Measurements from ENCODE around the gene FNDC4.

DNA sequence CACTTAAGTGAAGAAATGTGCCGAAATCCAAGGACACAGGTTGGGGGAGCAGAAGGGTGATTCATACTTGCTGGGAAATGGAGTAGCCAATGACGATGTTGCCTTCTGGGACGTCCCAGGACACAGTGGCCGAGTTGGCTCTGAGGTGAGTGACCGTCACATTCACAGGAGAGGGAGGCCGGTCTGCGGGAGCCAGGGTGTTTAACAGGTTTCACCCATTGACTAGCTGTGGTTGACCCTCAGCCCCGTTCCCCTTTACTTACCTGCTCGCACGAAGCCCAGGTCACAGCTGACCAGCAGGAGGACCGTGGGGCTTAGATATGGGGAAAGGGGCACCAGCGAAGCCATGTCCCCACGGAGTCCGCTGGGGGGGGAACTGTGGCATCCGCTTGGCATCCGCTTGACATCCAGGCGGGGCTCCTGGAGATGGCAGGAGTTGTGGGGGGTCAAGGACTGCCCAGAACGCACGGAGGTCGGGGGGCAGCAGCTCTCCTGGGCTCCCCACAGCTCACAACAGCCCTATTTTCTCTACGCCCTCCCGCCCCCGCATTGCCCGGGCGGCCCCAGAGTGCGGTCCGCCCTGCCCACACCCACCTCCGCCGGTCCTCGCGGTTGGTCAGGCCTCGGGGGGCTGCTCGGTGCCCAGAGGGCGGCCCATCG is 586 bp downstream of the FNDC4 start:
- TF ChIP-seq, protein P1, sequence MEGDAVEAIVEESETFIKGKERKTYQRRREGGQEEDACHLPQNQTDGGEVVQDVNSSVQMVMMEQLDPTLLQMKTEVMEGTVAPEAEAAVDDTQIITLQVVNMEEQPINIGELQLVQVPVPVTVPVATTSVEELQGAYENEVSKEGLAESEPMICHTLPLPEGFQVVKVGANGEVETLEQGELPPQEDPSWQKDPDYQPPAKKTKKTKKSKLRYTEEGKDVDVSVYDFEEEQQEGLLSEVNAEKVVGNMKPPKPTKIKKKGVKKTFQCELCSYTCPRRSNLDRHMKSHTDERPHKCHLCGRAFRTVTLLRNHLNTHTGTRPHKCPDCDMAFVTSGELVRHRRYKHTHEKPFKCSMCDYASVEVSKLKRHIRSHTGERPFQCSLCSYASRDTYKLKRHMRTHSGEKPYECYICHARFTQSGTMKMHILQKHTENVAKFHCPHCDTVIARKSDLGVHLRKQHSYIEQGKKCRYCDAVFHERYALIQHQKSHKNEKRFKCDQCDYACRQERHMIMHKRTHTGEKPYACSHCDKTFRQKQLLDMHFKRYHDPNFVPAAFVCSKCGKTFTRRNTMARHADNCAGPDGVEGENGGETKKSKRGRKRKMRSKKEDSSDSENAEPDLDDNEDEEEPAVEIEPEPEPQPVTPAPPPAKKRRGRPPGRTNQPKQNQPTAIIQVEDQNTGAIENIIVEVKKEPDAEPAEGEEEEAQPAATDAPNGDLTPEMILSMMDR (IDR thresholded peaks at IDR 0.05; ENCODE audit: insufficient read depth, low read length), result no peak
- TF ChIP-seq, protein P2, sequence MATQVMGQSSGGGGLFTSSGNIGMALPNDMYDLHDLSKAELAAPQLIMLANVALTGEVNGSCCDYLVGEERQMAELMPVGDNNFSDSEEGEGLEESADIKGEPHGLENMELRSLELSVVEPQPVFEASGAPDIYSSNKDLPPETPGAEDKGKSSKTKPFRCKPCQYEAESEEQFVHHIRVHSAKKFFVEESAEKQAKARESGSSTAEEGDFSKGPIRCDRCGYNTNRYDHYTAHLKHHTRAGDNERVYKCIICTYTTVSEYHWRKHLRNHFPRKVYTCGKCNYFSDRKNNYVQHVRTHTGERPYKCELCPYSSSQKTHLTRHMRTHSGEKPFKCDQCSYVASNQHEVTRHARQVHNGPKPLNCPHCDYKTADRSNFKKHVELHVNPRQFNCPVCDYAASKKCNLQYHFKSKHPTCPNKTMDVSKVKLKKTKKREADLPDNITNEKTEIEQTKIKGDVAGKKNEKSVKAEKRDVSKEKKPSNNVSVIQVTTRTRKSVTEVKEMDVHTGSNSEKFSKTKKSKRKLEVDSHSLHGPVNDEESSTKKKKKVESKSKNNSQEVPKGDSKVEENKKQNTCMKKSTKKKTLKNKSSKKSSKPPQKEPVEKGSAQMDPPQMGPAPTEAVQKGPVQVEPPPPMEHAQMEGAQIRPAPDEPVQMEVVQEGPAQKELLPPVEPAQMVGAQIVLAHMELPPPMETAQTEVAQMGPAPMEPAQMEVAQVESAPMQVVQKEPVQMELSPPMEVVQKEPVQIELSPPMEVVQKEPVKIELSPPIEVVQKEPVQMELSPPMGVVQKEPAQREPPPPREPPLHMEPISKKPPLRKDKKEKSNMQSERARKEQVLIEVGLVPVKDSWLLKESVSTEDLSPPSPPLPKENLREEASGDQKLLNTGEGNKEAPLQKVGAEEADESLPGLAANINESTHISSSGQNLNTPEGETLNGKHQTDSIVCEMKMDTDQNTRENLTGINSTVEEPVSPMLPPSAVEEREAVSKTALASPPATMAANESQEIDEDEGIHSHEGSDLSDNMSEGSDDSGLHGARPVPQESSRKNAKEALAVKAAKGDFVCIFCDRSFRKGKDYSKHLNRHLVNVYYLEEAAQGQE (IDR thresholded peaks at IDR 0.05; ENCODE audit: insufficient replicate concordance, low read depth), result no peak
- no peak for TF ChIP-seq POLR2AphosphoS5 (IDR thresholded peaks at IDR 0.05; ENCODE audit: low read depth)
- TF ChIP-seq GABPA (IDR thresholded peaks at IDR 0.05; ENCODE audit: low read depth), result no peak

Measured in HL-60 (cell line).